Heart left ventricle (tissue), 16 donors: ENCODE data around the gene DISP2. TPM values are rescaled to one million over a fixed set of nuclear protein-coding genes. Genes with fewer than 3 reads are reported as not detected.

Source experiments
- ATAC-seq, 4 donors: fragments of 200-7000 bp; cut with Tn5 transposase; one replicate each; pipeline ENCODE4 v1.9.1; 2020 to 2022; ENCODE audit warnings: moderate library complexity in 4 of 4, mild to moderate bottlenecking in 3 of 4, moderate number of reproducible peaks in 1 of 4
- DNase-seq, 5 donors: peaks; one replicate each; pipeline ENCODE4 v3.0.0-alpha.2; 2020
- H3K27ac ChIP-seq, 12 donors: fragments of 200-600 bp; sonication (generic) in 4 of 12; one replicate each; pipeline versions ENCODE4 v1.5.0 to v1.8.0; 2016 to 2022; ENCODE audit warnings: mild to moderate bottlenecking in 2 of 12
- H3K27me3 ChIP-seq, 9 donors: fragments of 200-600 bp; sonication (generic) in 2 of 9; one replicate each; pipeline versions ENCODE4 v1.5.1 to v1.8.0; 2016 to 2022; ENCODE audit warnings: mild to moderate bottlenecking in 3 of 9
- H3K36me3 ChIP-seq, 9 donors: fragments of 200-600 bp; sonication (generic) in 2 of 9; one replicate each; pipeline versions ENCODE4 v1.5.0 to v1.8.0; 2018 to 2022; ENCODE audit warnings: mild to moderate bottlenecking in 2 of 9
- H3K4me1 ChIP-seq, 12 donors: fragments of 200-600 bp; sonication (generic) in 4 of 12; one replicate each; pipeline versions ENCODE4 v1.5.0 to v1.8.0; 2016 to 2022; ENCODE audit warnings: mild to moderate bottlenecking in 3 of 12
- H3K4me3 ChIP-seq, 12 donors: fragments of 200-600 bp; sonication (generic) in 4 of 12; one replicate each; pipeline versions ENCODE4 v1.5.0 to v1.8.0; 2017 to 2022; ENCODE audit warnings: mild to moderate bottlenecking in 9 of 12, moderate library complexity in 4 of 12
- H3K9me3 ChIP-seq, 12 donors: fragments of 200-600 bp; sonication (generic) in 4 of 12; one replicate each; pipeline versions ENCODE4 v1.5.0 to v1.8.0; 2016 to 2022; ENCODE audit warnings: mild to moderate bottlenecking in 1 of 12
- CTCF ChIP-seq, 12 donors: fragments of 200-600 bp; sonication (generic) in 4 of 12; IDR thresholded peaks; one replicate each; pipeline versions ENCODE4 v1.5.0 to v1.8.0; 2018 to 2022; ENCODE audit warnings: antibody characterized with exemption in 12 of 12, mild to moderate bottlenecking in 5 of 12
- POLR2A ChIP-seq, 2 donors: fragments of 450-650 bp; IDR thresholded peaks; one replicate each; pipeline ENCODE4 v1.6.1; 2017; ENCODE audit warnings: antibody characterized with exemption in 2 of 2, mild to moderate bottlenecking in 2 of 2, moderate library complexity in 2 of 2
- WGBS, 4 donors: extraction: QIAGEN DNeasy Blood & Tissue Kit in 2 of 4; methylation state at CpG; one replicate each; pipeline versions ENCODE4 v1.1.5 to v1.1.7; 2013 to 2018; 5-methylcytosine and 5-hydroxymethylcytosine counted together
- intact Hi-C, 10 donors: fragments of 100-400 bp; cut with DNase I; formaldehyde crosslinking; loops; one replicate each; pipeline versions ENCODE4 v1.11.1 to v1.14.2; 2022
- polyA plus RNA-seq, 2 donors: library from polyadenylated mRNA; stranded (reverse); fragments of 200-250 nt; gene quantifications; one replicate each; pipeline ENCODE4 v1.2.3, GENCODE V29; 2013
- total RNA-seq, 9 donors: library from RNA; depleted of rRNA in 2 of 9; stranded (reverse); fragments of >200 nt in 2 of 9; fragmentation: NEBNext Ultra II Directional in 3 of 9; extraction: Animal tissue kit (Norgen Biotek cat#: 25700) in 3 of 9; gene quantifications; one replicate each; pipeline versions ENCODE4 v1.1.0 to v1.2.4, GENCODE V29; 2016 to 2023
- donor health status: ischemic (EF 13 %, LVEDD 7.1; RV severe dilation, severe dysfunction).
- donor health status: healthy with polysubstance abuse.
- donor health status: DM: no; HTN: yes; CAD: no.
- donor health status: DM: no; HTN: no; CAD: no.
- donor health status: ischemic (EF 25% LVEDD 6.9; RV normal size, moderate dysfunction).
- donor health status: ischemic (EF 25% LVEDD 5.7; RV mildly dilated, moderate dysfunction).
- donor health status: healthy.
- donor health status: DM: yes; HTN: yes; CAD: no.
- donor health status: ischemic (EF 35%, LVEDD 5.7; RV mildly dilated, moderate dysfunction).
- donor health status: nonischemic (EF 11% LVEDD 7.7; RV severe dilation, severe dysfunction).
- donor health status: DM: yes; HTN: yes; CAD: no.
- donor health status: PGD.
- donor health status: ischemic (EF 29% LVEDD 5.4; RV normal size, mild dysfunction).
- donor health status: nonischemic (EF 23%, LVEDD 6.1; RV moderate dilation, normal function).

DISP2 gene
- total and polyA plus RNA-seq, 11 donors, result 0.10 to 1.8 (median 0.40) TPM

DNA sequence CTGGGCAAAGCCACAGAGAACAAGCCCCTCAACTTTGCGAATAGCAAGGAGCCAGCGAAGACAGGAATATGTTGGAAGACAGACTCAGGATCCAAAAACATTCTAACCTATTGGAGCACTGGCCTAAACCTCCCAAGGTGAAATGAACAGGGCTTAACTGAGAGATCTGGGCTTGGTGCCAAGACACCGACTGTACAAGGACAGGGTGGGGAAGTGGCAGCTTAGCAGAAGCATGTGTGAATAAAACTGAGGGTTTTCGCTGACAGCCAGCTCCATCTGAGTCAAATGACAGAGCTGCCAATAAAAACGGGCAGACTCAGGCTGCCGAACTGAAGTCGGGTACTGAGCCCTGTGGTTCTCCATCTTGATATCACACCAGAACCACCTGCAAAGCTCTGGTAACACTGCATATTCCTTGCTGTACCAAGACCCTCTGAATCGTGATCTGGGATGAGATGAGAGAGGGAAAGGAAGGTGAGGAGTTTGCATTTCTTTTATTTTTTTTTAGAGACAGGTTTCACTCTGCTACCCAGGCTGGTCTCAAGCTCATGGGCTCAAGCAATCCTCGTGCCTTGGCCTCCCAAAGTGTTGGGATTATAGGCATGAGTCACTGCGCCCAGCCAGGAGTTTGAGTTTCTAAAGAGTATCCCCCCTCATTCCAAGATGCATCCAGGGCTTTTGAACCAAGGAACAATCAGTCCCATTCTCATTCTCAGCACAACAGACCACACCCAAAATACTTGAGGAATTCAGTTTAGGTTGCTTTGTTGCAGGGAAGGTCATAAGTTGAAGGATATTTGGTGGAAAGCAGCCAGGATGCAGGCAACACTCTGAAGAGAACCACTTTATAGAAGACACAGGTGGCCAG, 44.3 kb upstream of the DISP2 start:
- H3K36me3 ChIP-seq, result no peaks in the 10 kb centered on the region
- ATAC-seq, result peak in 3 of 4 donors; percentile 31 to 47 (median 32)
- peaks cover 0 to 6% (median 0%) of the 10 kb centered on the region in 9 donors for H3K27me3 ChIP-seq
- 32 to 41% (median 34%) methylated on average over 10 of the region's 10 CpGs for WGBS, 4 donors
- H3K4me1 ChIP-seq, result peaks cover 0 to 26% (median 3%) of the 10 kb centered on the region in 12 donors
- no peak overlapping the region for H3K27ac ChIP-seq
- no peaks in the 10 kb centered on the region for H3K9me3 ChIP-seq
- DNase-seq, result peak; percentile 52 to 80 (median 65)
- TF ChIP-seq POLR2A (IDR thresholded peaks at IDR 0.05) (no peak), CTCF (IDR thresholded peaks at IDR 0.05) (no peak)
- intact Hi-C loops, result loop anchor here in 6 of 10 donors (5.0 to 10.0 kb wide), 4 partner anchors 36 to 111 kb away; partner anchors contain the start of genes DISP2 (in 1 of the 6) and PAK6 (in 1 of the 6)
- no peak overlapping the region for H3K4me3 ChIP-seq

GRCh38 chr15:40314723-40315276, 43.2 kb upstream of the DISP2 start:
- DNase-seq, result peak in 1 of 5 donors; percentile 11
- TF ChIP-seq POLR2A (IDR thresholded peaks at IDR 0.05) (no peak), CTCF (IDR thresholded peaks at IDR 0.05) (no peak)
- H3K36me3 ChIP-seq, result no peaks in the 10 kb centered on the region
- H3K27me3 ChIP-seq, result peaks cover 0 to 6% (median 0%) of the 10 kb centered on the region in 9 donors
- WGBS, 4 donors, result 71 to 76% (median 74%) methylated on average over 4 of the region's 4 CpGs
- no peaks in the 10 kb centered on the region for H3K9me3 ChIP-seq
- no peak overlapping the region for H3K4me3 ChIP-seq
- H3K27ac ChIP-seq, result no peak overlapping the region
- no peak for ATAC-seq
- intact Hi-C loops, result loop anchor here in 6 of 10 donors (5.0 to 10.0 kb wide), 4 partner anchors 37 to 110 kb away; partner anchors contain the start of genes DISP2 (in 1 of the 6) and PAK6 (in 1 of the 6)
- H3K4me1 ChIP-seq, result peaks cover 0 to 16% (median 3%) of the 10 kb centered on the region in 12 donors

DNA sequence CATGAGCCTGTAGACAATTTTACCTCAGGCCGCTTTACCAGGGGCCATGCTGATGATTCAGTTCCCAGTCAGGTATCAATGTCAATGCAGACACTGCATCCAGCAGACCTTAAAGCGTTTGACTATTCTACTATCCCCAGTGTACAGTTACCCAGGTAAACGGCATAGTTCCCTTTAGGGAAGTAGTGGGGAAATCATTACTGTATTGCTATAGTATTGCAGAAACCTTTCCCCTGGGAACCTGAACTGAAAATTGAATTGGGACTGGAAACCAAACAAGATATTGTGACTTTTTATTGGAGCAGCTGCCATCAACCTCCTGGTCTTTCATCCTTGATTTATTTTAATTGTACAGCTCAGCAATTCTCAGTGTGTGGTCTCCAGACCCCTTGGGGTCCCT, 41.1 kb upstream of the DISP2 start:
- H3K4me1 ChIP-seq, result peaks cover 0 to 23% (median 6%) of the 10 kb centered on the region in 12 donors
- intact Hi-C loops, result loop anchor here in 2 of 10 donors (10.0 kb wide), 2 partner anchors 82 to 108 kb away; partner anchors contain the start of gene PAK6 (in 1 of the 2)
- no peaks in the 10 kb centered on the region for H3K36me3 ChIP-seq
- H3K27ac ChIP-seq, result no peak overlapping the region
- DNase-seq (no peak), ATAC-seq (no peak)
- TF ChIP-seq POLR2A (IDR thresholded peaks at IDR 0.05) (no peak), CTCF (IDR thresholded peaks at IDR 0.05) (no peak)
- 83 to 89% (median 84%) methylated on average over 3 of the region's 3 CpGs for WGBS, 4 donors
- H3K4me3 ChIP-seq, result no peak overlapping the region
- peaks cover 0 to 6% (median 0%) of the 10 kb centered on the region in 9 donors for H3K27me3 ChIP-seq
- no peaks in the 10 kb centered on the region for H3K9me3 ChIP-seq

GRCh38 chr15:40317580-40317979, 40.4 kb upstream of the DISP2 start:
- no peak for ATAC-seq
- intact Hi-C loops, result loop anchor here in 2 of 10 donors (10.0 kb wide), 2 partner anchors 83 to 107 kb away; partner anchors contain the start of gene PAK6 (in 1 of the 2)
- TF ChIP-seq CTCF (IDR thresholded peaks at IDR 0.05), result no peak
- TF ChIP-seq POLR2A (IDR thresholded peaks at IDR 0.05), result no peak

More at GRCh38 chr15:40317580-40317979, 40.4 kb upstream of the DISP2 start:
- no peak for DNase-seq
- H3K9me3 ChIP-seq, result no peaks in the 10 kb centered on the region
- H3K36me3 ChIP-seq, result no peaks in the 10 kb centered on the region
- H3K4me1 ChIP-seq, result peaks cover 0 to 25% (median 6%) of the 10 kb centered on the region in 12 donors
- H3K27me3 ChIP-seq, result peaks cover 0 to under 1% (median 0%) of the 10 kb centered on the region in 9 donors
- no peak overlapping the region for H3K4me3 ChIP-seq
- 71 to 86% (median 80%) methylated on average over 4 of the region's 4 CpGs for WGBS, 4 donors
- H3K27ac ChIP-seq, result no peak overlapping the region
